GM13977 (cell line): ENCODE data around the gene ENKUR.
"Not testable (repeated sequence)": the region's sequence is repeated elsewhere in the genome, so short reads cannot be mapped to it uniquely, and the experiment has no call there.

ENCODE experiments used
- DNase-seq: peaks from one replicate; pipeline ENCODE4 v3.0.0; 2012; ENCODE audit warnings: low spot score
- in situ Hi-C: fragments of 300-500 bp; cut with MboI; formaldehyde crosslinking; loops from one replicate; pipeline ENCODE4 v1.12.0; 2022; ENCODE audit warnings: low sequenced_read_pairs, low pct_unique_long_range_greater_than_20kb, mixed read lengths, inconsistent platforms; ENCODE audit not compliant: unreplicated experiment
- TF ChIP-seq, protein P1 (sequence below): IDR thresholded peaks from 2 replicates; pipeline ENCODE4 v1.5.1; 2012; ENCODE audit warnings: mild to moderate bottlenecking, control low read depth; ENCODE audit not compliant: insufficient read depth; ENCODE audit errors: extremely low read depth, missing control alignments

The ENKUR gene

DNA sequence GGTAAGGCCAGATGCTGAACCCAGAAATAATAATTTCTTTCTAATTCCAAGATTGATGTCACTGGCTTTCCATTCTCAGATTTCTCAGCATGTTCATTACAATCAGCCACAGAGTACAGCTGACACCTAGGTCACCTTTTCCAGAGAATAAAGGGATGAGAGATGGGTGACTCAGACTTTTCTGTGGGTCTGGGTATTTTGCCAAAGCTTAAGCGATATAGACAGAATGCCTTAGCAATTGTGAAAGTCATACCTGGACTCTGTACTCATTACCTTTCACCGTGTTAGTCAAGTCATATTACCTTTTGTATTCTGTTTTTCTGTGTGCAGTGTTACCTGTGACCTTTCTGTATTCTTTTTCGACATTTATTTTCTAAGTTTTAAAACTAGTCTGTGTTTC lies 53.0 kb downstream of the ENKUR start:
- no peak for DNase-seq
- TF ChIP-seq, protein P1, sequence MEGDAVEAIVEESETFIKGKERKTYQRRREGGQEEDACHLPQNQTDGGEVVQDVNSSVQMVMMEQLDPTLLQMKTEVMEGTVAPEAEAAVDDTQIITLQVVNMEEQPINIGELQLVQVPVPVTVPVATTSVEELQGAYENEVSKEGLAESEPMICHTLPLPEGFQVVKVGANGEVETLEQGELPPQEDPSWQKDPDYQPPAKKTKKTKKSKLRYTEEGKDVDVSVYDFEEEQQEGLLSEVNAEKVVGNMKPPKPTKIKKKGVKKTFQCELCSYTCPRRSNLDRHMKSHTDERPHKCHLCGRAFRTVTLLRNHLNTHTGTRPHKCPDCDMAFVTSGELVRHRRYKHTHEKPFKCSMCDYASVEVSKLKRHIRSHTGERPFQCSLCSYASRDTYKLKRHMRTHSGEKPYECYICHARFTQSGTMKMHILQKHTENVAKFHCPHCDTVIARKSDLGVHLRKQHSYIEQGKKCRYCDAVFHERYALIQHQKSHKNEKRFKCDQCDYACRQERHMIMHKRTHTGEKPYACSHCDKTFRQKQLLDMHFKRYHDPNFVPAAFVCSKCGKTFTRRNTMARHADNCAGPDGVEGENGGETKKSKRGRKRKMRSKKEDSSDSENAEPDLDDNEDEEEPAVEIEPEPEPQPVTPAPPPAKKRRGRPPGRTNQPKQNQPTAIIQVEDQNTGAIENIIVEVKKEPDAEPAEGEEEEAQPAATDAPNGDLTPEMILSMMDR, result no peak
- in situ Hi-C loops, result no loop called here

DNA sequence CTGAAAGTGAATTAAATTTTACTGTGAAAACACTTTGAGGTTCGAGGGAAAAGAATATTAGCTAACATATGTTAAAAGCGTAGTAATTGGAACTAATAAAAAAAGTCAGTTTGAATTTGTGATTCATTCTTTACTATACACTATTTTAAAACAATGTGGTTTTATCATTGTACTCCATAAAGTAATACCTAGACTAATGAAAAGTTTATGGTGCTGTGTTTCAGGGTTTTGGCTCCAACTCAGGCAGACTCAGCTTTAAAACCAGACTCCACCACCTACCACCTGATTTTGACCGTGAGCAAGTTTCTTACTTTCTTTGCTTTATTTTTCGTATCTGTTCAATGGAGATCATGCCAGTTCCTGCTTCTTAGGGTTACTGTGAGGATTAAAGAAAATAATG lies 54.4 kb downstream of the ENKUR start:
- TF ChIP-seq, protein P1, result no peak
- in situ Hi-C loops, result no loop called here
- DNase-seq, result no peak

DNA sequence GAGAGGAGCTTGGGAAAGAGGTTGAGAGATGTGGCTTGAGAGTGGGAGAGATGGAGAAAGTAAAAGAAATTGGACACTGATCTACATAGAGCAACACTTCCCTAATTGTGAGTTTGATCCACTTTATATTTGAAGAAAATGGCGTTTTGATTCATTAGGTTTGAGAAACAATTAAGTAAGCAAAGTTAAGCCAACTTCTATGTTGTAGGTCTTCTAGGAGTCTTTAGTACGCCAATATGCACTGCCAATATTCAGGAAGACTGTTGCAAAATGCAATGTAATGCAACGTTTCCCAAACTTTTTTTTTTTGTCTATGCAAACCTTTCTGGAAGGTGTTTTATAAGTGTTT lies 56.6 kb downstream of the ENKUR start:
- no peak for DNase-seq
- TF ChIP-seq, protein P1, result no peak
- in situ Hi-C loops, result no loop called here

DNA sequence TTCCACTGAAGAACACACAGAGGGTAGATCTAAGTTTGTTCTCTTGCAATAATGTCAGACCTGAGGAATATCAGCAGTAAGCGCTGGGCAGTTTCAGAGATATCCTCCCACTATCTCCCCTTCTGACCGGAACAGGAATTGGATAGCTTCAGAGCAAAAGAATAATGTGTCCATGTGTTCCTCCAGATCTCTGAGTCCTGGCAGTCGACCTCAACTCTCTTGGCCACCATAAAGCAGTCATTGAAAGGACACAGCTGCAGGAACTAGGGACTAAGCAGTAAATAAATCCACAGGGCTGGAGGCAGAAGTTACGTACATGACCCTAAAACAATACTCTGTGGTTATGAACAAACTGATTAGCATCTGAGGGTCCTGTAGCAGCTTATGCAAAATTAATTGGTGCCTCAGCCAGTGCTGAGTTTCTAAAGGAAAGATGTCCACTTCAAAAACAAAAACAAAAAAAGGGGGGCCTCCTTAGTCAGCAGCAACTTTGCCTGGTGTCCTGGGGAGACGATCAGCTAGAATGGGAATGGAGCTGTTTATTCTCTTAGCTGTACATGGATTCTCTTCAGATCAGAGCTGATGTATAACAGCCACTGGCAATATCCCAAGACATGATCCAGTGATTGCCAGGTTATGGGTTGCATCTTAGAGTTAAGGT lies 57.1 kb downstream of the ENKUR start:
- DNase-seq, result no peak
- in situ Hi-C loops, result no loop called here
- TF ChIP-seq, protein P1, result no peak

DNA sequence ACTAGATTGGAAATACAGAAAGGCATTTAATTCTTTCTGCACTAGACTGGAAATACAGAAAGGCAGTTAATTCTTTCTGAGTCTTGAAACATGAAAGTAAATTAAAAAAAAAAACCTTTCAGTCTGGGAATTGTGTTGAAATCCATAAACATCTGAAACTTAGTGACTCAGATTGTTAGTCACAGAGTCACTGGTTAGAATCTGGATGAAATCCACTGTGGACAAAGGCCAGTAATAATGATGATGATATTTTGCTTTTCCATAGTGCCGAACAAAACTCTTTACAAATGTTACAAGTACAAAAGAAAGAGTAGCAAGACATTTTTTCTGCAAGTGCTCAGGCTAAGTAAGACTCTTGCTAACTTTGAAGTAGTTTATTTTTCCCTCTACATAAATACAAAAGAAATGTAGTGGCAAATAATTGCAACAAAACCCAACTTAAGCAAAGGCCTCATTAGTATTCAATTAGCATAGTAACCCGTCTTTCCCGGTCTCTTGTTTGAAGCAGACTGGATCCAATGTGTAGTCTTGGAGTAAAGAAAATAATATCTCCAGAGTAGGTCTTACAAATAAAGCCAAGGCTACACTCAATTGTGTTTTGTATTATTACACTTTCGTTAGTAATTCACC lies 57.8 kb downstream of the ENKUR start:
- TF ChIP-seq, protein P1, result no peak
- no peak for DNase-seq
- in situ Hi-C loops, result no loop called here

DNA sequence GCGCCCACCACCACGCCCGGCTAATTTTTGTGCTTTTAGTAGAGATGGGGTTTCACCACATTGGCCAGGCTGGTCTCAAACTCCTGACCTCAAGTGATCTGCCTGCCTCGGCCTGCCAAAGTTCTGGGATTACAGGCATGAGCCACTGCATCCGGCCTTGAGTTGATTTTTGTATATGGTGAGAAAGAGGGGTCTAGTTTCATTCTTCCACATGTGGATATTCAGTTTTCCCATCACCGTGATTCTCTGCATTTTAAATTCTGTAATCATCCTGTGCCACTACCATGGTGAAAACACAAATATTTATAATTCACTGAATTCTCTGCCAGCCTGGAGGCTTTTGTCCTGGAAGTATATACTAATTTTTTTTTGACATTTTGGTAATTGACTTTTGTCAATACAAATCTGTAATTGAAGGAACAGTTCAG lies 58.3 kb downstream of the ENKUR start:
- in situ Hi-C loops, DNase-seq: not testable (repeated sequence)

DNA sequence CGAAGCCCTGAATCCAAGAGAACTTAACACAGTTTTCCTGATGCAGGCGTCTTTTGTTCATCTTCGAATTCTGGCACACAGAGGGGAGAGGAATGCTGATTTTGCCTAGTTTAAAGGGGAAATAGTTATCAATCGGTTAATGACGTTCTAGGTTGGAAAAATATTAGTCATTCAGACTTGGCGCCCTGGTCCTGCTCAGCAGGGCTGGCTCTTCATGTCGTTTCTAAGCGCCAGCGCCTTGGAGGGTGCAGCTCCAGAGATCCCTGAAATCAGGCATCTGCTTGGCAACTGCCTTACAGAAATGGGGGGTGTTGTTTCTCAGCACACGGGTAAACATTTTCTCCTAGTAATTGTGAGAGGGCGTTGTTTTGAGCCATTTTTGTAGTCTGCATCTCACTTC lies 62.3 kb downstream of the ENKUR start:
- in situ Hi-C loops, result no loop called here
- TF ChIP-seq, protein P1, result no peak
- DNase-seq, result no peak
